Pancreas (tissue), 10 donors: ENCODE data around the gene TBC1D17. TPM values are rescaled to one million over a fixed set of nuclear protein-coding genes. Genes with fewer than 3 reads are reported as not detected.

Experiments
- ATAC-seq, 4 donors: fragments of 200-7000 bp; cut with Tn5 transposase; one replicate each; pipeline versions ENCODE4 v1.8.0 to v1.9.1; 2020; ENCODE audit warnings: mild to moderate bottlenecking in 4 of 4, moderate library complexity in 4 of 4
- DNase-seq, 6 donors: peaks; one replicate each; pipeline ENCODE4 v3.0.0-alpha.2; 2020
- FAIRE-seq: peaks from 2 replicates; lab custom pipeline; 2012; peaks lifted over from hg19 to GRCh38; lab: Jason Lieb, UNC
- H3K27ac ChIP-seq, 4 donors: fragments of 200-600 bp; sonication (generic); 1 replicate in 3 of 4; 2 replicates in 1 of 4; pipeline versions ENCODE4 v1.5.0 to v1.8.0; 2020
- H3K27me3 ChIP-seq, 4 donors: fragments of 200-600 bp; one replicate each; pipeline ENCODE4 v1.8.0; 2021
- H3K36me3 ChIP-seq, 3 donors: fragments of 200-600 bp; sonication (generic) in 1 of 3; one replicate each; pipeline versions ENCODE4 v1.5.0 to v1.8.0; 2020 to 2021
- H3K4me1 ChIP-seq, 3 donors: fragments of 200-600 bp; one replicate each; pipeline ENCODE4 v1.8.0; 2021
- H3K4me3 ChIP-seq, 4 donors: fragments of 200-600 bp; sonication (generic) in 2 of 4; one replicate each; pipeline versions ENCODE4 v1.5.0 to v1.8.0; 2020 to 2021
- H3K9me3 ChIP-seq, 4 donors: fragments of 200-600 bp; one replicate each; pipeline ENCODE4 v1.8.0; 2021
- CTCF ChIP-seq, 4 donors: fragments of 200-600 bp; sonication (generic) in 3 of 4; IDR thresholded peaks; one replicate each; pipeline versions ENCODE4 v1.5.0 to v1.8.0; 2021; ENCODE audit warnings: antibody characterized with exemption in 4 of 4
- WGBS, 2 donors: extraction: QIAGEN DNeasy Blood & Tissue Kit; methylation state at CpG; one replicate each; pipeline ENCODE4 v1.1.7; 2013; 5-methylcytosine and 5-hydroxymethylcytosine counted together
- intact Hi-C, 3 donors: fragments of 100-400 bp; cut with DNase I; formaldehyde crosslinking; loops; one replicate each; pipeline versions ENCODE4 v1.11.1 to v1.14.2; 2022
- polyA plus RNA-seq, 2 donors: library from polyadenylated mRNA; stranded (reverse); fragments of 200-250 nt; gene quantifications; one replicate each; pipeline ENCODE4 v1.2.3, GENCODE V29; 2013
- total RNA-seq, 6 donors: library from RNA; stranded (reverse); fragmentation: NEBNext Ultra II Directional in 4 of 6; extraction: Animal tissue kit (Norgen Biotek cat#: 25700) in 4 of 6; gene quantifications; one replicate each; pipeline versions ENCODE4 v1.2.1 to v1.2.4, GENCODE V29; 2021 to 2023
- donor health status: healthy with polysubstance abuse.
- donor health status: DM: no; HTN: no; CAD: no; lungs with moderate emphysema.
- donor health status: DM: no; HTN: no; CAD: no.
- donor health status: control.
- donor health status: control.
- donor health status: Bipolar disorder and iron deficiency.
- donor health status: DM: yes; HTN: yes; CAD: no.
- donor health status: DM: no; HTN: no; CAD: no.
- donor health status: DM: no; HTN: no; CAD: no.
- donor health status: DM: yes; HTN: yes; CAD: no.

Gene TBC1D17
- total RNA-seq: 10 to 100 TPM; 21.0 to 34.3 (median 29.9) TPM
- 10 to 100 TPM; 74.0 to 99.3 TPM for polyA plus RNA-seq

GRCh38 chr19:49877020-49877878 is at the start of gene TBC1D17, which contains the start of gene AKT1S1:
Gene TBC1D17, plus strand, starts transcription at chr19:49877702. Its CDS starts 22 bp downstream, at chr19:49877724.
Gene AKT1S1, minus strand, starts transcription at chr19:49877355. Its CDS starts 4,060 bp downstream, at chr19:49873295.
- intact Hi-C loops: no loop called here
- no peaks in the 10 kb centered on the region for H3K9me3 ChIP-seq
- FAIRE-seq (peak; percentile 98), DNase-seq (peak; percentile 97 to 100 (median 99)), ATAC-seq (peak; percentile 77 to 89 (median 81))
- peaks cover 0 to 11% (median 8%) of the 10 kb centered on the region in 3 donors for H3K4me1 ChIP-seq
- no peak for TF ChIP-seq CTCF (IDR thresholded peaks at IDR 0.05)
- peaks cover 0 to 23% (median 22%) of the 10 kb centered on the region in 3 donors for H3K36me3 ChIP-seq
- 0% methylated on average over 61 of the region's 61 CpGs for WGBS, 2 donors
- H3K4me3 ChIP-seq: peak within 1 kb of the TSS; percentile 62 to 85 (median 76)
- H3K27ac ChIP-seq: peak within 1 kb of the TSS; percentile 90 to 98 (median 96)
- H3K27me3 ChIP-seq: no peaks in the 10 kb centered on the region

GRCh38 chr19:49829200-49829599 is 48.3 kb upstream of the TBC1D17 start:
- DNase-seq (no peak), ATAC-seq (no peak), FAIRE-seq (no peak)
- intact Hi-C loops: no loop called here
- WGBS, 2 donors: 93% methylated on average over 8 of the region's 8 CpGs
- no peaks in the 10 kb centered on the region for H3K4me1 ChIP-seq
- H3K9me3 ChIP-seq: no peaks in the 10 kb centered on the region
- TF ChIP-seq CTCF (IDR thresholded peaks at IDR 0.05): no peak
- H3K36me3 ChIP-seq: peaks cover 0 to 28% (median 7%) of the 10 kb centered on the region in 3 donors
- H3K27me3 ChIP-seq: no peaks in the 10 kb centered on the region
- no peak overlapping the region for H3K4me3 ChIP-seq
- H3K27ac ChIP-seq: no peak overlapping the region

- ATAC-seq: no peak
- Histone ChIP-seq H3K9me3 (no peaks in the 10 kb centered on the region), H3K36me3 (peaks cover 0 to 32% (median 12%) of the 10 kb centered on the region in 3 donors), H3K4me1 (no peaks in the 10 kb centered on the region), H3K27me3 (no peaks in the 10 kb centered on the region), H3K27ac (no peak overlapping the region), H3K4me3 (no peak overlapping the region)
- no peak for FAIRE-seq
- intact Hi-C loops: no loop called here
- DNase-seq: no peak
- 93 to 97% methylated on average over 18 of the region's 18 CpGs for WGBS, 2 donors
- no peak for TF ChIP-seq CTCF (IDR thresholded peaks at IDR 0.05)
Measured at GRCh38 chr19:49829721-49830120, 47.8 kb upstream of the TBC1D17 start.

- no peak for DNase-seq
- no peak for TF ChIP-seq CTCF (IDR thresholded peaks at IDR 0.05)
- peaks cover 0 to 42% (median 21%) of the 10 kb centered on the region in 3 donors for H3K36me3 ChIP-seq
- H3K4me3 ChIP-seq: no peak overlapping the region
- no peak overlapping the region for H3K27ac ChIP-seq
- H3K4me1 ChIP-seq: no peaks in the 10 kb centered on the region
- no peak for FAIRE-seq
- no peaks in the 10 kb centered on the region for H3K9me3 ChIP-seq
- H3K27me3 ChIP-seq: no peaks in the 10 kb centered on the region
- WGBS, 2 donors: 95 to 96% methylated on average over 12 of the region's 12 CpGs
- ATAC-seq: no peak
- intact Hi-C loops: no loop called here
Measured at GRCh38 chr19:49830766-49831165, 46.7 kb upstream of the TBC1D17 start.
